ENCODE data around the gene TUBA1B.

The TUBA1B gene

DNA sequence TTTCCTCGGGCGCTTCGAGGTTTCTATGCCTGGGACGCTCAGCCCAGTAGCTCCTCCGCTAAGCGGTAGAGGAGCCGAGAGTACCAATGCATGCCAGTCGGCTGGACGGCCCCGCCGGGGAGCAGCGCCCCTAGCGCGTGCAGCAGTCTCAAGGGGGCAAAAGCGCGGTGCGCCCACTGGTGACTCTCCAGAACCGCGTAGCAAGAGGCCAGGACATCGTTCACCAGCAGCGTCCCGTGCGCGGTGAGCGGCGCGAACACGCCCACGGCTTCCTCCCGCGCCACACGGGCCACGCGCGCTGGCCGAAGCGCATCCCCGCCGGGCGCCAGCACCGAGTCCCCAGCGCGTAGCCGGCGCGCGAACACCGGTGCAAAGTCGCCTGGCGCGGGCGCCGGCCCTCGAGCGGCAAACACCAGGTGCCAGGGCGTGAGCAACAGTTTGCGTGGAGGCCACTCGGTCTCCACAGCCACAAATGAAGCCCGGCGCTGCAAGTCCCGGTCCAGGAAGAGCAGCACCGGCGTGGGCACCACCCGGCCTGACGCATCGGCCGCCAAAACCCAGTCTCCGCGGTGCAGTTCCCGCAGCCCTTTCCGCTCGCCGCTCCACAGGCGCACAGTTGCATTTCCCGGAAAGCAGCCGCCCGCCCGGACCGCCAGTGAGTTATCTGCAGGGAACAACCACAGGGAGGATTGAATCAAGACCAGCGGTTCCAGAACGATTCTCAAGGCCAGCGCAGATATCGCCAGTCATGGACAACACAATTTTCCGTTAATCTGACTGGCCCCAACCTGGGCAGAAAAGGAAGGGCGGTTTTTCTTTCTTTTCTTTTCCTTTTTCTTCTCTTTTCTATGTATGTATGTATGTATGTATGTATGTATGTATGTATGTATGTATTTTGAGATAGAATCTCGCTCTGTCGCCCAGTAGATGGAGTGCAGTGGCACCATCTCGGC, 41.1 kb downstream of the TUBA1B start:
- peak; percentile 39 for DNase-seq

DNA sequence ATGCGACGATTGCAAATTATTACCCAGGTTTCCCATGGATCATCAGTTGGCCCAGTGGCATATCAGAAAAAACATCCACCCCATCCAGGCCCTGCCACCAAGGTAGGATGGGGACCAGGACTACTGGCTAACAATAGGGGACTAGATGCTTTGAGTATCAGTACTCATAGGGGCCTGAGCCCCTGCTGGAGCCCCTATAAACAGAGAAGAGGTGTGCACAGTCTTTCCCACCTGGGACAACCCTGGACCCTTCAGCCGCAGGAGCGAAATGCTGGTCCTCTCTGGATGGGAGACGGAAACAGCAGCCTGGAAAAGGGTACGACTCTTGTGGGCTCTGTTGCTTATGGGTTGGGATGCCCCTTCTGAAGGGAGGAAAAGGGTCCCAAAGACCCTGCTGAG, 42.3 kb downstream of the TUBA1B start:
- DNase-seq, result no peak

- peak; percentile 64 for DNase-seq
These were observed 42.9 kb downstream of the TUBA1B start for GRCh38 chr12:49088150-49088931.

GRCh38 chr12:49086116-49086515, 45.1 kb downstream of the TUBA1B start:
- DNase-seq, result no peak

- no peak for DNase-seq
These were observed 46.8 kb downstream of the TUBA1B start for GRCh38 chr12:49084438-49084837.

GRCh38 chr12:49079793-49080192, 51.4 kb downstream of the TUBA1B start:
- DNase-seq, result no peak

Data from activated naive CD4-positive, alpha-beta T cell treated with anti-CD3 and anti-CD28 coated beads, Interleukin-2, amount 50 U/mL, for 16 hours (primary cell).